C1 segment of cervical spinal cord (tissue), 14 donors: ENCODE measurements around the gene NADK.
"Not testable (repeated sequence)": the region's sequence is repeated elsewhere in the genome, so short reads cannot be mapped to it uniquely, and the experiment has no call there.

Experiments used
- DNase-seq, 14 donors: peaks; one replicate each; lab custom pipeline; 2025; lab: John Stamatoyannopoulos, UW

The NADK gene

GRCh38 chr1:1707241-1707640, 71.0 kb downstream of the NADK start:
- not testable (repeated sequence) for DNase-seq

DNA sequence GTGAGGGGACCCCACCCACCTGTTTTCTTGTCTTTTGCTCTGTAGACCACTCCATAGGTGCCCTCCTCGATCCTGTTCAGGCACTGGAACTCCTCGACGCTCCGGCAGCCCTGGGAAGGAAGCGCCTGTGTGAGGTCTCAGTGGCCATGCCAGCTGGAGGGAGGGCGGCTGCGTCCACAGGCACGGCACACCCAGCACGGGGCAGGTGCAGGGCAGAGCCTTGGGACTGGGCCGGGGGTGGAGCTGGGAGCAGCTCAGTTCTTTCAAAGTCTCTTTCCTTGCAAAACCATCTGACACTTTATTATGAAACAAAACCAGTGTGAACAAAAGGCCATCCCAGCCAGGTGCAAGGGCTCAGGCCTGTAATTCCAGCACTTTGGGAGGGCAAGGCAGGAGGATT, 72.6 kb downstream of the NADK start:
- not testable (repeated sequence) for DNase-seq

DNA sequence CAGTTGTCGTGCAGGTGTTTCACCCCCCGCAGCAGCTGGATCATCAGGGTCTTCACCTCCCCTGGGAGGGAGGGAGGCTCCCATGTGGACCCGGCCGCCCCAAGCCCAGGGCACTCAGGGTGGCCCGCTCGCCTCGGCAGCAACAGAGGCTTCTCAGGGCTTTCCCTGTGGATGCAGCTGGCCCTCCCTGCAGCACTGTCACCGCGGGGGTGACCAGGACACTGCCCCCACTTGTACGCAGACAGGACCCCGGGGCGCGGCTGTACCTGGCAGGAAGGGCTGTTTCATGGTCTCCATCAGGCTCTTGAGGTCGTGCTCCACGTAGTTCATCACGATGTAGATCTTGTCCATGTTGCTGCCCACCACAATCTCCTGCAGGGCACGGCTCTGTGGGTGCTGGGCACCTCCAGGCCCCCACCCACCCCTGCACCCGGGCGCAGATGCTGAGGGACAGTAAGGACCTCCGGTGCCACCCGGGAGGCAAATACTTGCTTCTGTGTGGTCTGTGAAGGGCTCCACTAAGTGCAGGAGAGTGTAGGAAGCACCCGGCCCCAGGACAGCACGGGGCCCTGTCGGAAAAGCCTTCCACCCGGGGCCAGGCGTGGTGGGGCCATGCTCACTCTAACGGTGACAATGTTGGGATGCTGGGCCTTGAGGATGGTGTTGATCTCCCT, 73.8 kb downstream of the NADK start:
- DNase-seq, result not testable (repeated sequence)

GRCh38 chr1:1703796-1704195, 74.5 kb downstream of the NADK start:
- DNase-seq, result no peak

DNA sequence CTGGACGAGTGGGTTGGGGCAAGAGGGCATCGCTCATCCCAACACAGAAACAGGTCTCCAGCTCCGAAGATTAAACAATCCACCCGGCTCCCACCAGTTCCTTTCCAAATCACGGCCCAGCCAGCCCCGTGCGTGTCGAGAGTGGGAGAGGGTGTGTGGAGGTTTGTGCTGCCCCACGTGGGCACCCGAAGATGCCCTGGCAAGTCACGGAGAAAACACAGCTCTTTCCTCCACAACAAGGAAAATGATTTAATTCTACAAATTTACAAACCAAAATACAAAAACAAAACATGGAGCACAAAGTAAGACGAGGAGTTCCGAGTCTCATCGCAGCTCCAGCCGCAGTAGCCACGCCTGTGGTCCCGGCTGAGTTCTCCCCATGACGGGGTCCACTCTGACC, 75.8 kb downstream of the NADK start:
- DNase-seq, result not testable (repeated sequence)
